Measurements from ENCODE around the gene CSRP1. TPM values are rescaled to one million over a fixed set of nuclear protein-coding genes. Genes with fewer than 3 reads are reported as not detected.

Gene CSRP1
- polyA plus RNA-seq, 1 donor from 2014 or later, result 4.2 TPM

DNA sequence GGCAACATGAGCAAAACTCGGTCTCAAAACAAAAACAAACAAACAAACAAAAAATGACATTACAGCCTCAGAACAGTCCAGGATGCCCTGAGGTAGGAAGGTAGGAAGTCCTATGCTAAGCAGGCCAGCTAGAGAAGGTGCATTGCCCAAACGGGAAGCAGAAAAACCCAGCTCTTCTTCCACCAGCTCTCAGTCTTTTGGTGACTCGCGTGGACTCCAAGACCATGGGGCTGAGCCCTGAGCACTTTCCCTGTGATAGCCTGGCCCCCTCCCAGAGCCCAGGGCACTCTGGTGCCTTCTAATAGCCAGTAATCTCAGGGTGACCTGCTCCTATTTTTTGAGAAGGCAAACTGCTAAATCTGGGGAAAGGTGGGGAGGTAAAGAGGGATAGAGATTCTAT, 54.1 kb downstream of the CSRP1 start:
- no peak overlapping the region for H3K4me3 ChIP-seq (ENCODE audit: low read length)
- TF ChIP-seq POLR2AphosphoS5 (IDR thresholded peaks at IDR 0.05) (no peak), EZH2 (IDR thresholded peaks at IDR 0.05; ENCODE audit: borderline replicate concordance, insufficient read depth, low read length, poor library complexity, severe bottlenecking) (no peak), MXI1 (conservative IDR thresholded peaks at IDR 0.05; ENCODE audit: poor library complexity, severe bottlenecking) (no peak), RAD21 (conservative IDR thresholded peaks at IDR 0.05) (no peak)
- no peak overlapping the region for H3K27ac ChIP-seq (ENCODE audit: low read length)
- no peaks in the 10 kb centered on the region for H4K20me1 ChIP-seq (ENCODE audit: insufficient read depth)
- H3K79me2 ChIP-seq (replicated peaks; ENCODE audit: insufficient read depth, low read length), result no peaks in the 10 kb centered on the region
- H3K9me3 ChIP-seq (ENCODE audit: low read length), result no peaks in the 10 kb centered on the region
- H3K27me3 ChIP-seq (ENCODE audit: insufficient read depth, low read depth, low read length), result no peaks in the 10 kb centered on the region
- no peak overlapping the region for H2AFZ ChIP-seq (ENCODE audit: low read depth, low read length)
- H3K9me2 ChIP-seq (ENCODE audit: insufficient read depth, low read length), result no peaks in the 10 kb centered on the region
- H3K36me3 ChIP-seq (ENCODE audit: insufficient read depth, low read length), result no peaks in the 10 kb centered on the region
- H3F3A ChIP-seq (ENCODE audit: insufficient read depth, low read length, poor library complexity, severe bottlenecking), result no peaks in the 10 kb centered on the region
- no peak overlapping the region for H3K9ac ChIP-seq (ENCODE audit: low read length)
- no peak overlapping the region for H3K4me2 ChIP-seq (ENCODE audit: low read length)

DNA sequence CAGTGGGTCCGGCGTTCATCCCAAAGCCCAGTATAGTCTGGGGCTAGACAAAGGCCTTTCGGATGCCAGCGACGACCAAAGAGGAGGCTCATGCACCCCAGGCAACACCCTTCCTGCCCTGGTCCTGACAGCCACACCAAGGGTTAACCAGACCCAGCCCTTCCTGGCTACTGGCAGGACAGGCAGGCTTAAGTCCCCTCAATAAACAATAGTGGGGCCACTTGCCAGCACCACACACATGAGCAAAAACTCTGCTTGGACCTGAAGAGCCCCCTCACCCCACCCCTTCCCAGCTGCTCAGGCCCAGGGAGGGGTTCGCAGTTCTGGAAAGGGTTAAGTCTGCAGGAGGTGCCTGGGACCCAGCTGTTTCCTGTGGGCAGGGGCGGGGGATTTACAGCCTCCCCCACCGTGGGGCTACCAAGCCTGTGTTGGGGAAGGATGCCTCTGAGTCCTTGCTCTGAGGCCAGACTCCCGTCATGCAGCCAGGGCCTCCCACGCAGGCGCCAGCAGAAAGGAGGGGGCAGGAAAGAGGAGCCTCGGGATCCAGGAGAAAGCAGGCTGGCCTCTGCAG, 56.1 kb downstream of the CSRP1 start:
- H3K79me2 ChIP-seq (replicated peaks; ENCODE audit: insufficient read depth, low read length), result no peaks in the 10 kb centered on the region
- no peak overlapping the region for H3K9ac ChIP-seq (ENCODE audit: low read length)
- H3K9me2 ChIP-seq (ENCODE audit: insufficient read depth, low read length), result no peaks in the 10 kb centered on the region
- no peaks in the 10 kb centered on the region for H4K20me1 ChIP-seq (ENCODE audit: insufficient read depth)
- no peak overlapping the region for H3K4me2 ChIP-seq (ENCODE audit: low read length)
- H3K27ac ChIP-seq (ENCODE audit: low read length), result no peak overlapping the region
- TF ChIP-seq MXI1 (conservative IDR thresholded peaks at IDR 0.05; ENCODE audit: poor library complexity, severe bottlenecking) (no peak), SMC3 (conservative IDR thresholded peaks at IDR 0.05; ENCODE audit: poor library complexity) (no peak), EP300 (conservative IDR thresholded peaks at IDR 0.05; ENCODE audit: poor library complexity, severe bottlenecking) (no peak), REST (IDR thresholded peaks at IDR 0.05; ENCODE audit: borderline replicate concordance) (no peak), TAF1 (IDR thresholded peaks at IDR 0.05; ENCODE audit: low read depth) (no peak), POLR2AphosphoS5 (IDR thresholded peaks at IDR 0.05) (no peak)
- H3K4me3 ChIP-seq (ENCODE audit: low read length), result no peak overlapping the region
- H3F3A ChIP-seq (ENCODE audit: insufficient read depth, low read length, poor library complexity, severe bottlenecking), result no peaks in the 10 kb centered on the region
- H3K36me3 ChIP-seq (ENCODE audit: insufficient read depth, low read length), result no peaks in the 10 kb centered on the region
- no peaks in the 10 kb centered on the region for H3K9me3 ChIP-seq (ENCODE audit: low read length)
- no peaks in the 10 kb centered on the region for H3K27me3 ChIP-seq (ENCODE audit: insufficient read depth, low read depth, low read length)
- H2AFZ ChIP-seq (ENCODE audit: low read depth, low read length), result no peak overlapping the region

GRCh38 chr1:201448990-201449389, 57.9 kb downstream of the CSRP1 start:
- no peak overlapping the region for H2AFZ ChIP-seq (ENCODE audit: low read depth, low read length)
- no peak overlapping the region for H3K4me3 ChIP-seq (ENCODE audit: low read length)
- H3K27me3 ChIP-seq (ENCODE audit: insufficient read depth, low read depth, low read length), result no peaks in the 10 kb centered on the region
- no peak overlapping the region for H3K9ac ChIP-seq (ENCODE audit: low read length)
- no peaks in the 10 kb centered on the region for H3K9me2 ChIP-seq (ENCODE audit: insufficient read depth, low read length)
- H3K79me2 ChIP-seq (replicated peaks; ENCODE audit: insufficient read depth, low read length), result no peaks in the 10 kb centered on the region
- no peaks in the 10 kb centered on the region for H4K20me1 ChIP-seq (ENCODE audit: insufficient read depth)
- no peaks in the 10 kb centered on the region for H3F3A ChIP-seq (ENCODE audit: insufficient read depth, low read length, poor library complexity, severe bottlenecking)
- no peaks in the 10 kb centered on the region for H3K9me3 ChIP-seq (ENCODE audit: low read length)
- H3K4me2 ChIP-seq (ENCODE audit: low read length), result no peak overlapping the region
- no peaks in the 10 kb centered on the region for H3K36me3 ChIP-seq (ENCODE audit: insufficient read depth, low read length)
- TF ChIP-seq, protein P1, sequence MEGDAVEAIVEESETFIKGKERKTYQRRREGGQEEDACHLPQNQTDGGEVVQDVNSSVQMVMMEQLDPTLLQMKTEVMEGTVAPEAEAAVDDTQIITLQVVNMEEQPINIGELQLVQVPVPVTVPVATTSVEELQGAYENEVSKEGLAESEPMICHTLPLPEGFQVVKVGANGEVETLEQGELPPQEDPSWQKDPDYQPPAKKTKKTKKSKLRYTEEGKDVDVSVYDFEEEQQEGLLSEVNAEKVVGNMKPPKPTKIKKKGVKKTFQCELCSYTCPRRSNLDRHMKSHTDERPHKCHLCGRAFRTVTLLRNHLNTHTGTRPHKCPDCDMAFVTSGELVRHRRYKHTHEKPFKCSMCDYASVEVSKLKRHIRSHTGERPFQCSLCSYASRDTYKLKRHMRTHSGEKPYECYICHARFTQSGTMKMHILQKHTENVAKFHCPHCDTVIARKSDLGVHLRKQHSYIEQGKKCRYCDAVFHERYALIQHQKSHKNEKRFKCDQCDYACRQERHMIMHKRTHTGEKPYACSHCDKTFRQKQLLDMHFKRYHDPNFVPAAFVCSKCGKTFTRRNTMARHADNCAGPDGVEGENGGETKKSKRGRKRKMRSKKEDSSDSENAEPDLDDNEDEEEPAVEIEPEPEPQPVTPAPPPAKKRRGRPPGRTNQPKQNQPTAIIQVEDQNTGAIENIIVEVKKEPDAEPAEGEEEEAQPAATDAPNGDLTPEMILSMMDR (IDR thresholded peaks at IDR 0.05; ENCODE audit: poor library complexity, severe bottlenecking), result no peak
- no peak overlapping the region for H3K27ac ChIP-seq (ENCODE audit: low read length)
